ENCODE data around the gene AGBL1. TPM values are rescaled to one million over a fixed set of nuclear protein-coding genes. Genes with fewer than 3 reads are reported as not detected.
A peak's percentile ranks its signal among the peaks of the same experiment; 100 is the strongest.

Gene AGBL1
- total and polyA plus RNA-seq, 4 donors, result 0.08 to 147 (median 4.7) TPM

- no peak overlapping the region for H3K27ac ChIP-seq (ENCODE audit: low read depth in 1 of 2, low read length in 1 of 2)
- WGBS, 2 donors, result 82 to 83% methylated on average over 10 of the region's 10 CpGs
- no peak overlapping the region for H3K9ac ChIP-seq (ENCODE audit: insufficient read depth in 1 of 2, low read length in 2 of 2)
- DNase-seq (no peak), ATAC-seq (ENCODE audit: insufficient read depth, low FRiP score) (no peak)
- H3K27me3 ChIP-seq (ENCODE audit: control insufficient read depth in 3 of 3, insufficient read depth in 3 of 3, low read length in 2 of 3), result peaks cover 0 to 5% (median 0%) of the 10 kb centered on the region in 3 donors
- no peaks in the 10 kb centered on the region for H3K36me3 ChIP-seq (ENCODE audit: control insufficient read depth in 4 of 4, insufficient read depth in 4 of 4, low read length in 4 of 4)
- H3K9me3 ChIP-seq (ENCODE audit: control insufficient read depth in 4 of 4, insufficient read depth in 3 of 4, low read length in 3 of 4), result no peaks in the 10 kb centered on the region
- peaks cover 0 to 4% (median 3%) of the 10 kb centered on the region in 5 donors for H3K4me1 ChIP-seq (ENCODE audit: control insufficient read depth in 5 of 5, insufficient read depth in 5 of 5, low read length in 5 of 5)
- no peak for TF ChIP-seq CTCF (IDR thresholded peaks at IDR 0.05; ENCODE audit: control extremely low read depth, extremely low read depth)
- no peak overlapping the region for H3K4me3 ChIP-seq
Observed at GRCh38 chr15:86879250-86880229, 799.9 kb downstream of the AGBL1 start.

- WGBS, 2 donors, result 52 to 56% methylated on average over 1 of the region's 1 CpG
- Histone ChIP-seq H3K27ac (ENCODE audit: low read depth in 1 of 2, low read length in 1 of 2) (no peak overlapping the region), H3K27me3 (ENCODE audit: control insufficient read depth in 3 of 3, insufficient read depth in 3 of 3, low read length in 2 of 3) (peaks cover 0 to 2% (median 0%) of the 10 kb centered on the region in 3 donors), H3K36me3 (ENCODE audit: control insufficient read depth in 4 of 4, insufficient read depth in 4 of 4, low read length in 4 of 4) (no peaks in the 10 kb centered on the region), H3K9me3 (ENCODE audit: control insufficient read depth in 4 of 4, insufficient read depth in 3 of 4, low read length in 3 of 4) (no peaks in the 10 kb centered on the region), H3K4me3 (no peak overlapping the region), H3K4me1 (ENCODE audit: control insufficient read depth in 5 of 5, insufficient read depth in 5 of 5, low read length in 5 of 5) (peaks cover 0 to 13% (median 3%) of the 10 kb centered on the region in 5 donors), H3K9ac (ENCODE audit: insufficient read depth in 1 of 2, low read length in 2 of 2) (no peak overlapping the region)
- ATAC-seq (ENCODE audit: insufficient read depth, low FRiP score) (no peak), DNase-seq (peak in 2 of 3 donors; percentile 76 to 94)
- no peak for TF ChIP-seq CTCF (IDR thresholded peaks at IDR 0.05; ENCODE audit: control extremely low read depth, extremely low read depth)
Observed at GRCh38 chr15:86885616-86886015, 805.9 kb downstream of the AGBL1 start.

- Histone ChIP-seq H3K4me3 (no peak overlapping the region), H3K9ac (ENCODE audit: insufficient read depth in 1 of 2, low read length in 2 of 2) (no peak overlapping the region), H3K9me3 (ENCODE audit: control insufficient read depth in 4 of 4, insufficient read depth in 3 of 4, low read length in 3 of 4) (no peaks in the 10 kb centered on the region), H3K27ac (ENCODE audit: low read depth in 1 of 2, low read length in 1 of 2) (no peak overlapping the region), H3K36me3 (ENCODE audit: control insufficient read depth in 4 of 4, insufficient read depth in 4 of 4, low read length in 4 of 4) (no peaks in the 10 kb centered on the region), H3K27me3 (ENCODE audit: control insufficient read depth in 3 of 3, insufficient read depth in 3 of 3, low read length in 2 of 3) (peaks cover 0 to 2% (median 0%) of the 10 kb centered on the region in 3 donors), H3K4me1 (ENCODE audit: control insufficient read depth in 5 of 5, insufficient read depth in 5 of 5, low read length in 5 of 5) (peaks cover 0 to 3% (median 0%) of the 10 kb centered on the region in 5 donors)
- no peak for TF ChIP-seq CTCF (IDR thresholded peaks at IDR 0.05; ENCODE audit: control extremely low read depth, extremely low read depth)
- WGBS, 2 donors, result 43 to 59% methylated on average over 10 of the region's 10 CpGs
- DNase-seq (peak in 1 of 3 donors; percentile 30), ATAC-seq (ENCODE audit: insufficient read depth, low FRiP score) (no peak)
Observed at GRCh38 chr15:86892774-86893449, 813.2 kb downstream of the AGBL1 start.
